GM10248 (cell line): ENCODE measurements around the gene SLC35D3.
A peak's percentile ranks its signal among the peaks of the same experiment; 100 is the strongest.

Experiments used
- CTCF ChIA-PET: fragments of 300-600 bp; sonication (Branson Sonifier 250); formaldehyde crosslinking; extraction: SDS; loops from one replicate; lab custom pipeline; 2021; ENCODE audit warnings: antibody characterized with exemption; lab: Yijun Ruan, JAX
- POLR2A ChIA-PET: fragments of 350-650 bp; sonication (Branson Sonifier 250); formaldehyde crosslinking; extraction: SDS; loops from one replicate; lab custom pipeline; 2020; ENCODE audit warnings: antibody characterized with exemption; lab: Yijun Ruan, JAX
- DNase-seq: peaks from one replicate; pipeline ENCODE4 v3.0.0; 2012; ENCODE audit errors: extremely low spot score
- TF ChIP-seq, protein P1 (sequence below): IDR thresholded peaks from 2 replicates; pipeline ENCODE4 v1.5.1; 2012; ENCODE audit warnings: mild to moderate bottlenecking, low read depth; ENCODE audit errors: extremely low read depth, missing control alignments, control extremely low read depth

SLC35D3 gene

DNA sequence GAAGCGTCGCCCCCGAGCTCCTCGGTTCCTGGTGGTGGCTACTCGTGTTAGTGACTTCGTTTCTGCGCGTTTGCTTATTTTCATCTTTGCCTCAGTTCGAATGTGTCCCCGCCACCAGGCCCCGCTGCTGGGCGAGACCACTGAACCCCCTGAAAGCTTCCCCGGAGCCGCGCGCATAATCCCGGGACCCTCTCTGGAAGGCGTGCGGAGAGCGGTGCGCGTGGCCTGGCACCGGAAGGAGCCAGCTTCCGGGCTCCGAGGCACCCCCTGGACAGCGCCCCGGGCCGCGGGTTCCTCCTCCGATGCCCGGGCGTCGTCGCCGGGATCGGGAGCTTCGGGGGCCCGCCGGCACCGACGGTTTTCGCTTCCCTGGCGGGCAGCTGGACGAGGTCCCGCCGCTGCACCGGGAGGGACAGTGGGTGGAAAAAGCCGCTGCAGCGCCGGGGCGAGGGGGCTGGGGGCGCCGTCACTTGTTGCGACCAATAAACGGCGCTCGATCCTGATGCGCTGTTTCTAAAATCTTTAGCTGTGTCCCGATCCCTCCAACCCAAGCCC lies 643 bp upstream of the SLC35D3 start:
- peak; percentile 40 for DNase-seq
- POLR2A ChIA-PET = no interaction called here
- CTCF ChIA-PET = interaction anchor here (1.3 to 2.4 kb wide), 5 partner anchors 12 to 277 kb away, joined by 3 to 10 read pairs (median 3); partner anchors contain the start of gene MAP3K5
- TF ChIP-seq, protein P1, sequence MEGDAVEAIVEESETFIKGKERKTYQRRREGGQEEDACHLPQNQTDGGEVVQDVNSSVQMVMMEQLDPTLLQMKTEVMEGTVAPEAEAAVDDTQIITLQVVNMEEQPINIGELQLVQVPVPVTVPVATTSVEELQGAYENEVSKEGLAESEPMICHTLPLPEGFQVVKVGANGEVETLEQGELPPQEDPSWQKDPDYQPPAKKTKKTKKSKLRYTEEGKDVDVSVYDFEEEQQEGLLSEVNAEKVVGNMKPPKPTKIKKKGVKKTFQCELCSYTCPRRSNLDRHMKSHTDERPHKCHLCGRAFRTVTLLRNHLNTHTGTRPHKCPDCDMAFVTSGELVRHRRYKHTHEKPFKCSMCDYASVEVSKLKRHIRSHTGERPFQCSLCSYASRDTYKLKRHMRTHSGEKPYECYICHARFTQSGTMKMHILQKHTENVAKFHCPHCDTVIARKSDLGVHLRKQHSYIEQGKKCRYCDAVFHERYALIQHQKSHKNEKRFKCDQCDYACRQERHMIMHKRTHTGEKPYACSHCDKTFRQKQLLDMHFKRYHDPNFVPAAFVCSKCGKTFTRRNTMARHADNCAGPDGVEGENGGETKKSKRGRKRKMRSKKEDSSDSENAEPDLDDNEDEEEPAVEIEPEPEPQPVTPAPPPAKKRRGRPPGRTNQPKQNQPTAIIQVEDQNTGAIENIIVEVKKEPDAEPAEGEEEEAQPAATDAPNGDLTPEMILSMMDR = no peak

DNA sequence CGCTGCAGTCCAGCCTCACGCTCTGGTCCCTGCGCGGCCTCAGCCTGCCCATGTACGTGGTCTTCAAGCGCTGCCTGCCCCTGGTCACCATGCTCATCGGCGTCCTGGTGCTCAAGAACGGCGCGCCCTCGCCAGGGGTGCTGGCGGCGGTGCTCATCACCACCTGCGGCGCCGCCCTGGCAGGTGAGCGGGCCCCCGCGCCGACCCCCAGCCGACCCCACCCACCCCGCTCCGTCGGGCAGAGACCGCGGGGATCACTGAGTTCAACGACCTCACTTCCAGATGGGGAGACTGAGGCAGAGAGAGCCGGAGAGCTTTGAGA lies 545 bp downstream of the SLC35D3 start:
- ChIA-PET CTCF (interaction anchor here (0.8 to 2.4 kb wide), 6 partner anchors 13 to 314 kb away, joined by 3 to 10 read pairs (median 3); partner anchors contain the start of gene MAP3K5), POLR2A (no interaction called here)
- TF ChIP-seq, protein P1 = peak; percentile 5
- DNase-seq = peak; percentile 47

DNA sequence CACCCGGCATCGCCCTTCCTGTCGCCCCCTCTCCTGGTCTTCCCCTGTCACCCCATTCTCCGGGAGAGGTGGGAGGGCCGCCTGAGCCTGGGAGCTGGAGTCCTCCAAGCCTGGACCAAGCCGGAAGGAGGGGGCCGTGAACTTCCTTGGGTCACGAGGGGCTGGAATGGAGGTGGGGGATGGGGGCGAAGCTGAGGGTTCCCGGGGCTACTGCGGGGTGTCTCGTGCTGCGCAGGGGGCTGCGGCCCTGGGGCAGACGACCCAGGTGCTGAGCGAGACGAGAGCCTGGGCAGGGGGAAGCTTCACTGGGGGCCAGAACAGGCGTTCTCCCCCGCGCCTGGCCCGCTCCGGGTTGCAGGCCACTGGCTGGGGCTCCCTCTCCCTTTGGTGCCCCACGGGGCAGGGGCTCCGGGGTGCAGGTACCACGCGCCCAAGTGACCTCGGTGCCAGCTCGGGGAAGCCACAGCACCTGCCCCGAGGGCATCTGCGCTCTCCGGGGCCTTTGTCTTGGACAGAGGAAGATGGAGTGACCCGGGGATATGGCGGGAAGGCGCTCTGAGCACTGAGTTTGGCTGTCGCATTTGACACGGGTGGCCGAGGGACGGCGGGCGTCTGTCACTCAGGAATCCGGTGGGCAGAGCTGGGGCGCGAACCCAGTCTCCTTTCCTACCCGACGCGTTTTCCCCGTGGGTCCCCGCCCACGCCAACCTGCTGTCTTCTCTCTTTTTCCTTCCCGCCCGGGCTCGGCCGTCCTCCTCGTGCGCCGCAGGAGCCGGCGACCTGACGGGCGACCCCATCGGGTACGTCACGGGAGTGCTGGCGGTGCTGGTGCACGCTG lies 1.2 kb downstream of the SLC35D3 start:
- TF ChIP-seq, protein P1 = no peak
- ChIA-PET POLR2A (no interaction called here), CTCF (interaction anchor here (1.2 to 2.4 kb wide), 4 partner anchors 19 to 279 kb away, joined by 3 to 10 read pairs (median 6); partner anchors contain the start of gene MAP3K5)
- DNase-seq = peak; percentile 29

DNA sequence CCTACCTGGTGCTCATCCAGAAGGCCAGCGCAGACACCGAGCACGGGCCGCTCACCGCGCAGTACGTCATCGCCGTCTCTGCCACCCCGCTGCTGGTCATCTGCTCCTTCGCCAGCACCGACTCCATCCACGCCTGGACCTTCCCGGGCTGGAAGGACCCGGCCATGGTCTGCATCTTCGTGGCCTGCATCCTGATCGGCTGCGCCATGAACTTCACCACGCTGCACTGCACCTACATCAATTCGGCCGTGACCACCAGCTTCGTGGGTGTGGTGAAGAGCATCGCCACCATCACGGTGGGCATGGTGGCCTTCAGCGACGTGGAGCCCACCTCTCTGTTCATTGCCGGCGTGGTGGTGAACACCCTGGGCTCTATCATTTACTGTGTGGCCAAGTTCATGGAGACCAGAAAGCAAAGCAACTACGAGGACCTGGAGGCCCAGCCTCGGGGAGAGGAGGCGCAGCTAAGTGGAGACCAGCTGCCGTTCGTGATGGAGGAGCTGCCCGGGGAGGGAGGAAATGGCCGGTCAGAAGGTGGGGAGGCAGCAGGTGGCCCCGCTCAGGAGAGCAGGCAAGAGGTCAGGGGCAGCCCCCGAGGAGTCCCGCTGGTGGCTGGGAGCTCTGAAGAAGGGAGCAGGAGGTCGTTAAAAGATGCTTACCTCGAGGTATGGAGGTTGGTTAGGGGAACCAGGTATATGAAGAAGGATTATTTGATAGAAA lies 2.0 kb downstream of the SLC35D3 start:
- POLR2A ChIA-PET = no interaction called here
- no peak for DNase-seq
- CTCF ChIA-PET = interaction anchor here (0.8 kb wide), 1 partner anchor 16 kb away, joined by 4 read pairs; no protein-coding TSS in a partner anchor
- TF ChIP-seq, protein P1 = no peak

DNA sequence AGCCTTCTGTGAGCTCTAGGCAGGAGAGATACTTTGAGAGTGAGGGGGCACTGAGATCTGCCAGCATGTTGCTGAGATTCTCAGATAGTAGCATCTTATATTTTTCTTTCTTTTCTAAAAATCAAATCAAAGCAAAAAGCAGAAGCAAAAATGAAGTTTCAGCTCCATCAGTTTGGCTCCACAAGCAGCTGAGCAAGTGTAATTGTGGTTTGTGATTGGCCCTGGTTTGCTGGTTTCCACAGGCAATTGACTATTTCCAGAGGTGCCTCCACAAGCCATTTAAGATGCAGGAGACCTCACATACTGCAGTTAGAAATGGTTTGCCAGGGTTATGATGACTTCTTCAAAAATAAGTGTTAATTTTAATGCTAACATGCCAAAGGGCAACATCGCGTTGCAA lies 4.3 kb downstream of the SLC35D3 start:
- ChIA-PET POLR2A (no interaction called here), CTCF (interaction anchor here (1.0 to 1.8 kb wide), 5 partner anchors 12 to 282 kb away, joined by 3 to 10 read pairs (median 3); partner anchors contain the start of gene MAP3K5)
- TF ChIP-seq, protein P1 = no peak
- no peak for DNase-seq

DNA sequence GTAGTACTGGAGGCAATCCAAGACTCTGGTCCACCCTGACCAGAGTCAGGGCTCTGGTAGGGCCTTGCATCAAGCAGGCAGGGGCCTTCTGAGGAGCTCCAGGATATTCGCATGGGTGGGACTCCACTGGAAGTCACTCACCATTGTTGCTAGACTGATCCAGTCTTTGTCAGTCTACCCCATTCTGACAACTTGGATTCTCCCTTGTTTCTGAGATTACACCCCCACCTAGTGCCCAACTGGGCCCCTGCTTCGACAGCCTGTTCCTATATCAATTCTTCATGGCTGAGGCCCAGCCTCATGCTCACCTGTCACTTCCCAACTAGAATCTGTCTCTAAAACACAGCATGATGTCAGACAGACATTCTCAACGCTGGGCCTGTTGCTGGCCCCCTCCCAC lies 5.2 kb downstream of the SLC35D3 start:
- ChIA-PET POLR2A (no interaction called here), CTCF (interaction anchor here (0.9 to 1.8 kb wide), 4 partner anchors 100 to 283 kb away, joined by 3 to 10 read pairs (median 3); partner anchors contain the start of gene MAP3K5)
- peak; percentile 48 for DNase-seq
- TF ChIP-seq, protein P1 = peak; percentile 52
